Measurements from ENCODE around the gene HRH3. TPM values are rescaled to one million over a fixed set of nuclear protein-coding genes. Genes with fewer than 3 reads are reported as not detected.

Gene HRH3
- polyA plus RNA-seq, 3 donors = not detected

DNA sequence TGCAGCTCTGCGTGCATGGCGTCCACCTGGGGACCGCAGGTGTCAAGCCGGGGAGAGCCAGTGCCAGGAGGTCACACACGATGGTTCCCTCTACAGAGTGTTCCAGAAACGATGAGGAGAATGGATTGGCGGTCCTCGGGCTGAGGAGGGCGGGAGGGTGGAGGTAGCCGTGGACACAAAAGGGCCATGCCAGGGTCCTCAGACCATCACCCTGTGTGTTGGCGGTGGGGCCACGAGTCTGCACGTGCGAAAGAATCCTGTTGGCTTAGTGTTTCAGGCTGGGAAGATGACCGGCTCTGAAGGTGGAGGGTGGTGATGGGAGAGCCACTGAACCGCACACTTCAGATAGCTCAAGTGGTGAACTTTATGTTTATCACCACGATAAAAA lies 13.7 kb downstream of the HRH3 start:
- Histone ChIP-seq H3K4me2 (replicated peaks; ENCODE audit: extremely low read depth, low read length, poor library complexity, severe bottlenecking) (no peak overlapping the region), H3K27ac (ENCODE audit: low read depth in 1 of 2, low read length in 2 of 2) (no peak overlapping the region), H3K9ac (ENCODE audit: insufficient read depth, low read length, poor library complexity, severe bottlenecking) (no peak overlapping the region), H3K36me3 (replicated peaks in 1 of 2; ENCODE audit: control insufficient read depth in 1 of 2, insufficient read depth in 2 of 2, low read length in 2 of 2) (peaks cover 14 to 21% of the 10 kb centered on the region in 2 donors), H2AFZ (ENCODE audit: insufficient read depth, low read depth, low read length, poor library complexity, severe bottlenecking) (no peak overlapping the region), H3K9me3 (replicated peaks in 1 of 2; ENCODE audit: control insufficient read depth in 1 of 2, insufficient read depth in 1 of 2, low read length in 2 of 2) (no peaks in the 10 kb centered on the region), H3K4me1 (ENCODE audit: control insufficient read depth in 1 of 2, insufficient read depth in 2 of 2, low read length in 2 of 2) (no peaks in the 10 kb centered on the region), H3K79me2 (ENCODE audit: insufficient read depth, low read length) (no peaks in the 10 kb centered on the region), H4K20me1 (ENCODE audit: insufficient read depth, low read length) (no peaks in the 10 kb centered on the region), H3K4me3 (replicated peaks in 1 of 3; ENCODE audit: low read depth in 2 of 3, low read length in 3 of 3) (no peak overlapping the region), H3K27me3 (ENCODE audit: control insufficient read depth in 2 of 2, insufficient read depth in 2 of 2, low read length in 2 of 2) (peaks cover 0 to 9% of the 10 kb centered on the region in 2 donors)
- Mint-ChIP-seq H3K4me3 (no peak overlapping the region), H3K4me1 (no peaks in the 10 kb centered on the region), H3K27me3 (ENCODE audit: low read depth in 3 of 3) (peaks cover 2 to 14% (median 3%) of the 10 kb centered on the region in 3 donors), H3K9me3 (no peaks in the 10 kb centered on the region), H3K36me3 (peaks cover 15 to 29% of the 10 kb centered on the region in 2 donors), H3K27ac (no peak overlapping the region)
- 83% methylated on average over 11 of the region's 17 CpGs for WGBS (ENCODE audit: insufficient coverage)
- DNase-seq = no peak
- intact Hi-C loops (cut with micrococcal nuclease) = no loop called here
- TF ChIP-seq, protein P1, sequence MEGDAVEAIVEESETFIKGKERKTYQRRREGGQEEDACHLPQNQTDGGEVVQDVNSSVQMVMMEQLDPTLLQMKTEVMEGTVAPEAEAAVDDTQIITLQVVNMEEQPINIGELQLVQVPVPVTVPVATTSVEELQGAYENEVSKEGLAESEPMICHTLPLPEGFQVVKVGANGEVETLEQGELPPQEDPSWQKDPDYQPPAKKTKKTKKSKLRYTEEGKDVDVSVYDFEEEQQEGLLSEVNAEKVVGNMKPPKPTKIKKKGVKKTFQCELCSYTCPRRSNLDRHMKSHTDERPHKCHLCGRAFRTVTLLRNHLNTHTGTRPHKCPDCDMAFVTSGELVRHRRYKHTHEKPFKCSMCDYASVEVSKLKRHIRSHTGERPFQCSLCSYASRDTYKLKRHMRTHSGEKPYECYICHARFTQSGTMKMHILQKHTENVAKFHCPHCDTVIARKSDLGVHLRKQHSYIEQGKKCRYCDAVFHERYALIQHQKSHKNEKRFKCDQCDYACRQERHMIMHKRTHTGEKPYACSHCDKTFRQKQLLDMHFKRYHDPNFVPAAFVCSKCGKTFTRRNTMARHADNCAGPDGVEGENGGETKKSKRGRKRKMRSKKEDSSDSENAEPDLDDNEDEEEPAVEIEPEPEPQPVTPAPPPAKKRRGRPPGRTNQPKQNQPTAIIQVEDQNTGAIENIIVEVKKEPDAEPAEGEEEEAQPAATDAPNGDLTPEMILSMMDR (IDR thresholded peaks at IDR 0.05) = no peak

DNA sequence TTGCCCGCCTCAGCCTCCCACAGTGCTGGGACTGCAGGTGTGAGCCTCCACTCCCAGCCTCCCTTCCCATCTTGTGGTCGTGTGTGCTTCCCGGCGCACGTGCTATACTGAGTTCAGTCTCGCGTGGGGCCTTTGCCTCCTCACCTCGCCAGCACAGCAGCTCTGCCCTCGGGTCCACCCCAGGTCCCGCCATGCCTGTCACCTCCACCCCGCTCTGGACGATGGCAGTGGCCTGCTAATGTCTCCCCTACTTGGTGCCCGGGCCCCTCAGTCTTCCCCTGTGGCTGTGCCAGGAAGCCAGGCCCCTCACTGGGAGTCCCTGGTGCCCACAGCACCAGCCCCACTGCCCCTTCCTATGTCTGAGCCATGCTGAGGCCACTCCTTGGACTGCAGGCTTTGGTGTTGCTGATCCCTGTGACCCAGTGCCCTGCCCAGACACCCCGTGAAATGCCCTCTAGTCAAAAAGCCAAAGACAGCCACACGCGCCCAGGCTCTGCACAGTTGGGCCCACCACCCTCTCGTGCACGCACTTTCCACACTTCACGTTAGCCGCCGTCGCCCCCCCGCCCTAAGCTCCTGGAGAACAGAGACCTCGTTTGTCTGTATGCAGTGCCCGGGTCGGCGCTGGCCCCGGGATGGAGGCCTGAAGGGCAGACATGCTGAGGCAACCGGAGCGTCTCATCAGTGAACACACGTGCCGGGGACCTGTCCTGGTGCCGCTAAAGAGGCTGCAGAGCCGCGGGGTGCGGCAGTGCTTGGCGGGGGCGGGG lies 14.3 kb downstream of the HRH3 start:
- Histone ChIP-seq H3K9me3 (replicated peaks in 1 of 2; ENCODE audit: control insufficient read depth in 1 of 2, insufficient read depth in 1 of 2, low read length in 2 of 2) (no peaks in the 10 kb centered on the region), H2AFZ (ENCODE audit: insufficient read depth, low read depth, low read length, poor library complexity, severe bottlenecking) (no peak overlapping the region), H3K4me3 (replicated peaks in 1 of 3; ENCODE audit: low read depth in 2 of 3, low read length in 3 of 3) (no peak overlapping the region), H3K27ac (ENCODE audit: low read depth in 1 of 2, low read length in 2 of 2) (no peak overlapping the region), H3K4me2 (replicated peaks; ENCODE audit: extremely low read depth, low read length, poor library complexity, severe bottlenecking) (no peak overlapping the region), H4K20me1 (ENCODE audit: insufficient read depth, low read length) (no peaks in the 10 kb centered on the region), H3K79me2 (ENCODE audit: insufficient read depth, low read length) (no peaks in the 10 kb centered on the region), H3K36me3 (replicated peaks in 1 of 2; ENCODE audit: control insufficient read depth in 1 of 2, insufficient read depth in 2 of 2, low read length in 2 of 2) (peaks cover 19 to 27% of the 10 kb centered on the region in 2 donors), H3K9ac (ENCODE audit: insufficient read depth, low read length, poor library complexity, severe bottlenecking) (no peak overlapping the region), H3K27me3 (ENCODE audit: control insufficient read depth in 2 of 2, insufficient read depth in 2 of 2, low read length in 2 of 2) (peaks cover 0 to 9% of the 10 kb centered on the region in 2 donors), H3K4me1 (ENCODE audit: control insufficient read depth in 1 of 2, insufficient read depth in 2 of 2, low read length in 2 of 2) (no peaks in the 10 kb centered on the region)
- H3K27me3 Mint-ChIP-seq (ENCODE audit: low read depth in 3 of 3) = peaks cover 2 to 12% (median 3%) of the 10 kb centered on the region in 3 donors
- H3K4me3 Mint-ChIP-seq = no peak overlapping the region
- no peaks in the 10 kb centered on the region for H3K9me3 Mint-ChIP-seq
- intact Hi-C loops (cut with micrococcal nuclease) = no loop called here
- WGBS (ENCODE audit: insufficient coverage) = 97% methylated on average over 38 of the region's 38 CpGs
- peaks cover 21 to 35% of the 10 kb centered on the region in 2 donors for H3K36me3 Mint-ChIP-seq
- TF ChIP-seq, protein P1 (IDR thresholded peaks at IDR 0.05) = no peak
- DNase-seq = no peak
- H3K4me1 Mint-ChIP-seq = no peaks in the 10 kb centered on the region
- peak overlapping the region in 1 of 7 donors; percentile 15 for H3K27ac Mint-ChIP-seq

Measured in CD14-positive monocyte (primary cell).